22Rv1 (cell line): ENCODE measurements around the gene DOCK11.

Source experiments
- H3K27ac ChIP-seq: fragments of 450-650 bp; 2 replicates; pipeline ENCODE4 v1.5.1; 2017
- ZFX ChIP-seq: fragments of 450-650 bp; IDR thresholded peaks from 2 replicates; pipeline ENCODE4 v1.6.1; 2017; ENCODE audit warnings: antibody characterized with exemption, borderline replicate concordance
- TF ChIP-seq, protein P1 (sequence below): fragments of 450-650 bp; IDR thresholded peaks from 2 replicates; pipeline ENCODE4 v1.5.1; 2017; ENCODE audit warnings: mild to moderate bottlenecking

Gene DOCK11

DNA sequence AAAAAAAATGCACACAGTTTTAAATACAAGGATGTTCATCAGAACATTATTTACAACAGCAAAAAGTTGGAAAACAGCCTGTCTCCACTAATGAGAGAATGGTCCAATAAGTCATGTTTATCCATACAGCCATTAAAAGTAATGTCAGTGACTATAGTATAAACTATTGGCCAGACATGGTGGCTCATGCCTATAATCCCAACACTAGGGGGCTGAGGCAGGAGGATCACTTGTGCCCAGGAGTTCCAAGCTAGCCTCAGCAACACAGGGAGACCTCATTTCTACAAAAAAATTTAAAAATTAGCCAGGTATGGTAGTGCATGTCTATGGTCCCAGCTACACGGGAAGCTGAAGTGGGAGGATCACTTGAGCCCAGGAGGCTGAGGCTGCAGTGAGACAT, 183.7 kb downstream of the DOCK11 start:
- TF ChIP-seq, protein P1, sequence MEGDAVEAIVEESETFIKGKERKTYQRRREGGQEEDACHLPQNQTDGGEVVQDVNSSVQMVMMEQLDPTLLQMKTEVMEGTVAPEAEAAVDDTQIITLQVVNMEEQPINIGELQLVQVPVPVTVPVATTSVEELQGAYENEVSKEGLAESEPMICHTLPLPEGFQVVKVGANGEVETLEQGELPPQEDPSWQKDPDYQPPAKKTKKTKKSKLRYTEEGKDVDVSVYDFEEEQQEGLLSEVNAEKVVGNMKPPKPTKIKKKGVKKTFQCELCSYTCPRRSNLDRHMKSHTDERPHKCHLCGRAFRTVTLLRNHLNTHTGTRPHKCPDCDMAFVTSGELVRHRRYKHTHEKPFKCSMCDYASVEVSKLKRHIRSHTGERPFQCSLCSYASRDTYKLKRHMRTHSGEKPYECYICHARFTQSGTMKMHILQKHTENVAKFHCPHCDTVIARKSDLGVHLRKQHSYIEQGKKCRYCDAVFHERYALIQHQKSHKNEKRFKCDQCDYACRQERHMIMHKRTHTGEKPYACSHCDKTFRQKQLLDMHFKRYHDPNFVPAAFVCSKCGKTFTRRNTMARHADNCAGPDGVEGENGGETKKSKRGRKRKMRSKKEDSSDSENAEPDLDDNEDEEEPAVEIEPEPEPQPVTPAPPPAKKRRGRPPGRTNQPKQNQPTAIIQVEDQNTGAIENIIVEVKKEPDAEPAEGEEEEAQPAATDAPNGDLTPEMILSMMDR = no peak
- no peak for TF ChIP-seq ZFX
- H3K27ac ChIP-seq = no peak overlapping the region

DNA sequence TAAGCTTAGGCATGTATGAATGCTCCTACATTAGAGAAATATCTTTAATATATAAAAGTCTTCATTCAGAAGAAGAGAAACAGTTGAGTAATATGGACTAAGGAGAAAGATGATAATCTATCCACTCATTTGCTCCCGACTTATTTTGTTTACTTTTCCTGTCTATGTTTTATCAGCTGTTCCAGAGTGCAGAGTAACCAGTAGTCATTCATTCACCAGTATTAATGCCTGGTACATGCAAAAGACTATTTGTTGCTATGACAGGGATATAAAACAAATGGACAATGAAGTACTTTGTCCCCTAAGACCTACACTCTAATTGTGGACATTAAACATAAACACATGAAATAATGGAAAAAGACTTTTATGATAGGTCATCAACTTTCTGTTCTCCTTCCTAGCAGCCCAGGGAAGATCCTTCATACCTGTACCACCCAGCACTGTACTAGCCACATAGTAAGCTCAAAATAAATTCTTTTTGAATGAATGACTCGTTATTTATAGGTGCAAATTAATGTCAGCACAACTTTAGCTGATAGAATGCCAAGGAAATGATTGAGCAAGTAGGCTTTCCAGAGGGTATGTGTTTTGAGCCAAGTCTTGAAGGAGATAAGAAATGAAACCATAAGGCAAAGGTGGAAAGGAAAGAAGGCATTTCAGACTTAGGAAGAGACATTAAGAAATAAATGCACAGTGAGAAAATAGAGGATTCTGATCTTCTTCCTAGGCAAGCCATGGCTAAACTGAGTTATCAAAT, 186.8 kb downstream of the DOCK11 start:
- TF ChIP-seq, protein P1 = no peak
- no peak for TF ChIP-seq ZFX
- H3K27ac ChIP-seq = no peak overlapping the region

DNA sequence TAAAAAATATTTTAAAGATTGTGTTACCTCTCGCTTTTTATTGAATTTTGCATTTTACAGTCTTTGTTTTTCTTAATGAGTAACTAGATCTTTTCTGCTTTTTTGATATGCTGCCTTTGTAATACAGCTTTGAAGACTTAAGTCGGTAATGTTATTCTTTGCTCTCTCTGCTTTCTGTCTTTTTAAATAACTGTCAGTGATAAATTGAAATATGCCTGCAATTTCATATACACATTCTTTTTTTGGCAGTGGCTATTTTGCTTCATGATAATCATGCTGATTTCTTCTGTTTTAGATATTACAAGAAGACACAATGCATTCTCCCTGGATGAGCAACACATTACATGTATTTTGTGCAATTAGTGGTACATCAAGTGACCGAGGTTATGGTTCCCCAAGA, 189.8 kb downstream of the DOCK11 start:
- no peak overlapping the region for H3K27ac ChIP-seq
- TF ChIP-seq ZFX = no peak
- TF ChIP-seq, protein P1 = no peak

DNA sequence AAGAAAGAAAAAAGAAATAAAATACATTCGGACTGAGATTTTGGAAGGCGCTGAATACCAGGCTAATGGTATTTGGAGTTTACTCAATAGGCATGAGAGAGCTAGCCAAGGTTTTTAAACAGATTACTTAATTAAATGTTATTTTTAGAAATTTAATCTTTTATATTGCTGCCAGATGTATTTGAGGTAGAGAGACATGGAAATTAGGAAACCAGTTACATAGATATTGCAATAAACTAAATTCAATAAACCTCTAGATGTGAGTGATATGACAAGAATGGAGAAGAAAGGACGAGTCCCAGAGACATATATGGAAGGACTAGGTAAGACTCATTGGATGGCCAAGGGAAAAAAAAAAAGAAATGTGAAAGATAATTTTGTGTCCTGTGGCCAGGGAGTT, 193.3 kb downstream of the DOCK11 start:
- no peak overlapping the region for H3K27ac ChIP-seq
- TF ChIP-seq, protein P1 = no peak
- no peak for TF ChIP-seq ZFX

DNA sequence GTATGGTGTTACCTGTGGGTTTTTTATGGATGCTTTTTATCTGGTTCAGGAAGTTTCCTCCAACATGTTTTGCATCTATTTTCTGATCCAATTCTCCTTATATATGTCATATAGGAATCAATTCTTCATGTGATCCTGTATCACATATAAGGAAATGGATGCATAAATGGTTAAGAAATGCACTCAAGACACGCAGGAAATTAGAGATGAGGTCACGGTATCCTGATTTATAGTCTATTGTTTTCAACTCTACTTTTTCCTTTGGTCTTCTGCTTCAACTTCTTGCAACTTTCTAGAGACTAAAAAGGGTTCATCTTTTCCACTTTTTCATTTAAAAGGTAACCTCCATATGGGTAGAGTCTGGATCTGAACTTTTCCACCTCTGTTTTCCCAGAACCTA, 198.2 kb downstream of the DOCK11 start:
- H3K27ac ChIP-seq = no peak overlapping the region
- no peak for TF ChIP-seq ZFX
- TF ChIP-seq, protein P1 = no peak

DNA sequence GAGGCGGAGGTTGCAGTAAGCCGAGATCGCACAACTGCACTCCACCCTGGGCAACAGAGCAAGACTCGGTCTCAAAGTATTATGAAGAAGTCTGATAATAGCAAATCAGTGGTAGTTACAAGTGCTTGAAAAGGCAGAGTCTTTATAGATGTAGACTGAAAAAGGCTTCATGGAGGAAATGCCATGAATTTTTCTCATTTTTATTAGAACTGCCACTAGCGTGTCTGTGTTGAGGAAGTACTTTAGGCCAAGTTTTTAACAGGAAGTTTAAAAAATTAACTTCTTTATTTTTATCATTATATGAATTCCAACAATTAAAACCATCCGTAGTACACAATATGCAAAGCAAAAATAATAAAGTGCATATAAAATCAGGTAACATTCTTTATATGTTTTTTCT, 199.0 kb downstream of the DOCK11 start:
- no peak for TF ChIP-seq ZFX
- TF ChIP-seq, protein P1 = no peak
- no peak overlapping the region for H3K27ac ChIP-seq

DNA sequence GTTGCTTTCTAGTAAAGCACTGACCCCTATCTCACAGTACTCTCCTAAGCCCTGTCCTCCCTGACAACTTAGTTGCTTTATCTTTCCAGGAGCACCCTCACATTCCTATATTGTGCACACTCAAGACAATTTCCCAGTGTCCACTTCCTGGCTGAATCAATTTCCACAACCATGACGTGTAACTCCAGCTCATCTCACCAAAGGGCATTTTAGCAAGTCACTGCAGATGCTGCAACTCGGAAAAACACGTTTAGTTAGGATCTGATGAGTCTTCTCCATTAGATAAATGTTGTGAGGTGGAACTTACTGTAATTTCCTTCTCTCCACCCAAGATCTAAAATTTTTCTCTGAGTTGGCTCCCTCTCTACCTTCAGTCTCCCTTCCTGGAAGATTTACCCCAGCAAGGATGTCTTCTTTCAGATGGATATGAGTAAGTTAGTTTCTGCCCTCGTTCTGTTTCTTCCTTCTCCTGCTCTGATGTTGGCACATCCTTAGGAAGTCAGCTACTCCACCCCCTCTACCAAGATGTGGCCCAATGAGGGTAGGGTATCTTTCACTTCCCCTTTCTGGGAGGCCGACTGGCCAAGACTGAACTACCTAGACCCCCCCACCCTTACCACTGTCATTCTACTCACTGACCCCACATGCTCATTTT, 203.0 kb downstream of the DOCK11 start:
- no peak overlapping the region for H3K27ac ChIP-seq
- no peak for TF ChIP-seq ZFX
- TF ChIP-seq, protein P1 = no peak
